GM12873 (cell line): ENCODE measurements around the gene BABAM2.

ENCODE experiments used
- TF ChIP-seq, protein P1 (sequence below): IDR thresholded peaks from 2 replicates; pipeline ENCODE4 v1.5.1; 2012; ENCODE audit warnings: low read depth, mild to moderate bottlenecking, moderate library complexity, low read length, control low read depth; ENCODE audit not compliant: insufficient read depth; ENCODE audit errors: missing control alignments

Gene BABAM2

DNA sequence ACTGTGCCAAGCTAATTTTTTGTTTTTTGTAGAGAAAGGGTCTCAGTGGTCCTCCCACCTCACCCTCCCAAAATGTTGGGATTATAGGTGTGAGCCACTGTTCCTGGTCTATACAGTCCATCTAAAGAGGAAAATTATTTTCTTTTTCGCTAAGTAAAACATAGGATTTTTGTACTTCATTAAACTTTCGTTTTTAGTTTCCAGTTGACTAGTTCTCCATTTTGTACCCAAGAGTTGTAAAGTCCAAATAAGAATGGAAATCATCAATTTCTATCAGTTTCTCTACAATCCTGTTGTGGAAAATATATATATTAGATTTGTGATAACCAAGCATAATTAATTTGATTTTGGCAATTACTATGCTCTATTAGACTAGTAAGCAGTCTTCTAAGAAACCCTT lies 156.4 kb downstream of the BABAM2 start:
- TF ChIP-seq, protein P1, sequence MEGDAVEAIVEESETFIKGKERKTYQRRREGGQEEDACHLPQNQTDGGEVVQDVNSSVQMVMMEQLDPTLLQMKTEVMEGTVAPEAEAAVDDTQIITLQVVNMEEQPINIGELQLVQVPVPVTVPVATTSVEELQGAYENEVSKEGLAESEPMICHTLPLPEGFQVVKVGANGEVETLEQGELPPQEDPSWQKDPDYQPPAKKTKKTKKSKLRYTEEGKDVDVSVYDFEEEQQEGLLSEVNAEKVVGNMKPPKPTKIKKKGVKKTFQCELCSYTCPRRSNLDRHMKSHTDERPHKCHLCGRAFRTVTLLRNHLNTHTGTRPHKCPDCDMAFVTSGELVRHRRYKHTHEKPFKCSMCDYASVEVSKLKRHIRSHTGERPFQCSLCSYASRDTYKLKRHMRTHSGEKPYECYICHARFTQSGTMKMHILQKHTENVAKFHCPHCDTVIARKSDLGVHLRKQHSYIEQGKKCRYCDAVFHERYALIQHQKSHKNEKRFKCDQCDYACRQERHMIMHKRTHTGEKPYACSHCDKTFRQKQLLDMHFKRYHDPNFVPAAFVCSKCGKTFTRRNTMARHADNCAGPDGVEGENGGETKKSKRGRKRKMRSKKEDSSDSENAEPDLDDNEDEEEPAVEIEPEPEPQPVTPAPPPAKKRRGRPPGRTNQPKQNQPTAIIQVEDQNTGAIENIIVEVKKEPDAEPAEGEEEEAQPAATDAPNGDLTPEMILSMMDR, result no peak

DNA sequence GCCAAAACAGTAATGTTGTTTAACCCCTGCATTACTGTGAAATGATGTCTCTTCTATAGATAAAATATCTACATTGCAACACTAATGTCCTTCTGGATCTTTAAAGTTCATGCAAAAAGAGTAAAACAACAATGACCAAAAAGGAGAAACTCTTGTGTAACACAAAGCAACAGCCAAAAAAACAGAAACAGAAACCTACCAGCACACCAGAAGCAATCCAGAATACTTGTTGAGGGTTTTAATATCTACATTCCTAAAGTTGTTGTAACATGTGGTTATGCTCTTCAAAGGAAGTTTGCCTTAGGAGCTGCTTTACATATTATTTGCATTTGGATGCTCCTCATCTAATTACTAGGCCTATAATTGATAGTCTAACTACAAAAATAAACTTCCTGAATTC lies 157.2 kb downstream of the BABAM2 start:
- TF ChIP-seq, protein P1, result no peak

DNA sequence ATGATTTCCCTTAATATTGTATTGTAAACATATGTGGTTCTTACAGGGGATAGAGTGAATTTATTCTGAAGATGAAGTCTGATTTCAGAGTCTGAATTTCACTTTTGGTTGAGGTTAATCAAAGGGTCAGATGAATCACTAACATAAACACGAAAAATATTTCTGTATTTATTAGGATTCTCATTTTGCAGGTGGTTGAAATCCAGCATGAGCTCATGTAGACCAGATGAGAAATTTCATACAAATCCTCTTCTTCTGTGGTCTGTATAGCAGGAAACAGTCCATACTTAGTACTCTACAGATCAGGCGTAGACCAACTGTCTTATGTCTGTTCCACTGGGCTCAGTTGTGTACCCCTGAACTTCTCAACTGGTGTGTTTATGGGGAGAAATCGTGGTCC lies 157.8 kb downstream of the BABAM2 start:
- TF ChIP-seq, protein P1, result no peak

DNA sequence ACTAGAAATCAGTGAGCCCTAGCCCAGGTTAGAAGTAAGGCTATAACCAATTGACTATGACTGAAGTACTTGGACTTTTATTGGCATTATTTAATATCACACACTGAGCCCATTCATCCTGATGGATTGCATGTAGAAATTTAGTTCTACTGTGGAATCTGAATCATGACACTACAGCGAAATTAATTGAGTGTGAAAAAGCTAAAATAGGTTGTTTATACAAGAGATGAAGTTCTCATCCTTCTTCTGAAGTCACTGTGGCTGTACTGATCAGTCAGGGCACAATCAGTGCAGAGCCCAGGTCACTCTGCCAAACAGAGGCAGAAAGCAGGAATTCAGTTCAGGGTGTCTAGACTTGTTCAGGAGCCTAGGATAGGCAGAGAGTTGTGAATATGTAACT lies 158.9 kb downstream of the BABAM2 start:
- TF ChIP-seq, protein P1, result no peak

DNA sequence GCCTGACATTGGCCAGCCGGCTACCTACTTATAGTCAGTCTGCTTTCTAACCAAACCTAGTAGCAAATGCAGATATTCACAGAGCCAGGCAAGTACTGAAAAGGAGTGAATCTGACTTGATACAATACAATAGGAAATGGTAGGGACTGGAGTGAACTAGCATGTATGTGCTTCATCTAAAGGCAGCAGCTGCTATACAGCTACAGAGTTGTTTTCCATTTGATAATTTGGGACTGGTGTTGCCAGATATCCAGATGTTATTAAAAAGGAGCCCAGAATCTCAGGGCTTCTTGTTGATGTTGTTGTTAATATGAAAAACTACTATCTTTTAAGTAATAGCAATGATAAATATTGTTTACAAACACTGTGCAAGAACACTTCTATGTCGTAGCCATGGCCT lies 159.4 kb downstream of the BABAM2 start:
- TF ChIP-seq, protein P1, result no peak

DNA sequence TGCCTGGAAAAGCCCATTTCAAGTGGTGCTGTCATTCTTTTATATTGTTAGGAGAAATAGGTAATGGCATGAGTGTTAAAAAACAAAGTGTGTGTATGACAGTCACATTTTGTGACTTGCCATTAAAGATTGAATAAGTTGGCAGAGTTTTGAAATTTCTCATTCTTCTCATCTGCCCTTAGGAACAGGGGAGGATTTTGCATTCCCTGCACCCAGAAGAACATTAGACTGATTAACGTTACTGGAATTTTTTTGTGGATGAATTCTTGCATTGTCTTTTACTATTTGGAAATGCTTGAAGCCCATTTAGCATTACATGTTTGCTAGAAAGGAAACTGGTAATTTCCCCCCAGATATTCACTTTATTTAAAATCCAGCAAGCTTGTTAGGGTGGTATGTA lies 162.2 kb downstream of the BABAM2 start:
- TF ChIP-seq, protein P1, result no peak

DNA sequence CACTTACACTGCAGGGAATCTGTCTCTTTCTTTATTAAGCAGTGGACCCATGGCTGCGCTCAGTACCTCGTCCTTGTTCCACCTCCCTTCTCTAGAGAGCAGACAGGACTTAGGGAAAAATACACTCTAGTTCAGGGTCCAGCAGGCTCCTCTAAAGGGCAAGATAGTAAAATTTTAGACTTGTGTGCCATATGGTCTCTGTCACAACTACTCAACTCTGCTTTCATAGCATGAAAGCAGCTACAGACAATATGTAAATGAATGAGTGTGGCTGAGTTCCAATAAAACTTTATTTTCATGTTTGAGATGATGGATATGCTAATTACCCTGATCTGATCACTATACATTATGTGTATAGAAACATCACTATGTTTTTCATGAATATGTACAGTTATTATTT lies 163.1 kb downstream of the BABAM2 start:
- TF ChIP-seq, protein P1, result no peak

DNA sequence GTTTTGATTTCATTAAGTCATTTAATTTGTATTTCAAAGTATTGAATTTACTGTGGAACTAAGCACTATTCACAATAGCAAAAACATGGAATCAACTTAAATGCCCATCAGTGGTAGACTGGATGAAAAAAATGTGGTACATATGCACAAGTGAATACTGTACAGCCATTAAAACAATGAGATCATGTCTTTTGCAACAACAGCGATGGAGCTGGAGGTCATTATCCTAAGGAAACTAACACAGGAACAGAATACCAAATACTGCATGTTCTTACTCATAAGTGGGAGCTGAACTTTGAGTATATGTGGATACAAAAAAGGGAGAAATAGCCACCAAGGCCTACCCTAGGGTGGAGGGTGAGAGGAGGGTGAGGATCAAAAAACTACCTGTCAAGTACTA lies 164.4 kb downstream of the BABAM2 start:
- TF ChIP-seq, protein P1, result no peak
